Upper lobe of right lung (tissue), 1 donor: ENCODE results near the gene SF3B4. TPM values are rescaled to one million over a fixed set of nuclear protein-coding genes. Genes with fewer than 3 reads are reported as not detected.
"Not testable (repeated sequence)": the region's sequence is repeated elsewhere in the genome, so short reads cannot be mapped to it uniquely, and the experiment has no call there.

ENCODE experiments used
- ATAC-seq: fragments of 200-7000 bp; cut with Tn5 transposase; one replicate; pipeline ENCODE4 v1.9.1; 2020; ENCODE audit warnings: mild to moderate bottlenecking, moderate library complexity
- DNase-seq: peaks from one replicate; pipeline ENCODE4 v3.0.0-alpha.2; 2020
- H3K27ac ChIP-seq: fragments of 200-600 bp; one replicate; pipeline ENCODE4 v1.8.0; 2022
- H3K27me3 ChIP-seq: fragments of 200-600 bp; one replicate; pipeline ENCODE4 v1.8.0; 2022; ENCODE audit warnings: mild to moderate bottlenecking
- H3K36me3 ChIP-seq: fragments of 200-600 bp; one replicate; pipeline ENCODE4 v1.8.0; 2022
- H3K4me1 ChIP-seq: fragments of 200-600 bp; one replicate; pipeline ENCODE4 v1.8.0; 2022
- H3K4me3 ChIP-seq: fragments of 200-600 bp; one replicate; pipeline ENCODE4 v1.8.0; 2022; ENCODE audit warnings: mild to moderate bottlenecking
- H3K9me3 ChIP-seq: fragments of 200-600 bp; one replicate; pipeline ENCODE4 v1.8.0; 2022
- CTCF ChIP-seq: fragments of 200-600 bp; IDR thresholded peaks from one replicate; pipeline ENCODE4 v1.8.0; 2022; ENCODE audit warnings: antibody characterized with exemption
- intact Hi-C: fragments of 100-400 bp; cut with DNase I; formaldehyde crosslinking; loops from one replicate; pipeline ENCODE4 v1.11.0; 2022
- total RNA-seq: library from RNA; stranded (reverse); fragmentation: NEBNext Ultra II Directional; extraction: Animal tissue kit (Norgen Biotek cat#: 25700); gene quantifications from one replicate; pipeline ENCODE4 v1.2.1, GENCODE V29; 2021
- donor health status: DM: no; HTN: yes; CAD: no; lungs with severe emphysema.

The SF3B4 gene
- total RNA-seq, 1 donor from 2014 or later = 44.5 TPM

GRCh38 chr1:149949911-149950310 is 22.3 kb upstream of the SF3B4 start:
- no peak overlapping the region for H3K4me3 ChIP-seq
- ATAC-seq (no peak), DNase-seq (no peak)
- no peaks in the 10 kb centered on the region for H3K4me1 ChIP-seq
- peaks cover 52% of the 10 kb centered on the region for H3K36me3 ChIP-seq
- H3K27me3 ChIP-seq = no peaks in the 10 kb centered on the region
- intact Hi-C loops = no loop called here
- H3K9me3 ChIP-seq = no peaks in the 10 kb centered on the region
- H3K27ac ChIP-seq = no peak overlapping the region
- no peak for TF ChIP-seq CTCF

GRCh38 chr1:149945206-149945605 is 17.6 kb upstream of the SF3B4 start:
- Histone ChIP-seq H3K27ac (no peak overlapping the region), H3K4me3 (no peak overlapping the region), H3K4me1 (no peaks in the 10 kb centered on the region), H3K27me3 (no peaks in the 10 kb centered on the region), H3K9me3 (no peaks in the 10 kb centered on the region), H3K36me3 (peaks cover 63% of the 10 kb centered on the region)
- TF ChIP-seq CTCF = no peak
- intact Hi-C loops = no loop called here
- ATAC-seq = no peak
- DNase-seq = no peak

DNA sequence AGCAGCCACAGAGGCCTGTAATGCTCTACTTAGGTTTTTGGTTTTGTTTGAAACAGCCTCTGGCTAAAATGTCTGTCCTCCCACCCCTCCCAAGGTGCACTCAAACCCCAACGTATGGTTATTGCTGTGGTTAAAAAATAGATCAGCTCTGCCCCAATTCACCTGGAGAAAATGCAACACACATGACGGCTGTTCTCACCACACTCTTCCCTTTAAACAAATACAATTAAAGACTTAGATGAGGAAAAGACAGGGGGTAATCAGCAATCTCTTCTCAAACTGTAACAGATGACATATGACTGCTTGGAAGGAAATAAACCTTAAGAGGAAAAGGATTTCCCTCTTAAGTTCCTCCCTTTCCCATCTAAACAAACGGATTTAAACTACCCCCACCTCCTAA is 15.3 kb upstream of the SF3B4 start:
- Histone ChIP-seq H3K4me3 (no peak overlapping the region), H3K4me1 (peaks cover 16% of the 10 kb centered on the region), H3K27ac (peak overlapping the region; percentile 24), H3K36me3 (peaks cover 40% of the 10 kb centered on the region), H3K27me3 (no peaks in the 10 kb centered on the region), H3K9me3 (no peaks in the 10 kb centered on the region)
- intact Hi-C loops = no loop called here
- DNase-seq (no peak), ATAC-seq (no peak)
- no peak for TF ChIP-seq CTCF

GRCh38 chr1:149942207-149942606 is 14.6 kb upstream of the SF3B4 start:
- no peak overlapping the region for H3K4me3 ChIP-seq
- ATAC-seq = peak; percentile 54
- DNase-seq = no peak
- intact Hi-C loops = no loop called here
- peaks cover 35% of the 10 kb centered on the region for H3K36me3 ChIP-seq
- TF ChIP-seq CTCF = peak; percentile 34
- no peak overlapping the region for H3K27ac ChIP-seq
- peaks cover 17% of the 10 kb centered on the region for H3K4me1 ChIP-seq
- no peaks in the 10 kb centered on the region for H3K9me3 ChIP-seq
- no peaks in the 10 kb centered on the region for H3K27me3 ChIP-seq

DNA sequence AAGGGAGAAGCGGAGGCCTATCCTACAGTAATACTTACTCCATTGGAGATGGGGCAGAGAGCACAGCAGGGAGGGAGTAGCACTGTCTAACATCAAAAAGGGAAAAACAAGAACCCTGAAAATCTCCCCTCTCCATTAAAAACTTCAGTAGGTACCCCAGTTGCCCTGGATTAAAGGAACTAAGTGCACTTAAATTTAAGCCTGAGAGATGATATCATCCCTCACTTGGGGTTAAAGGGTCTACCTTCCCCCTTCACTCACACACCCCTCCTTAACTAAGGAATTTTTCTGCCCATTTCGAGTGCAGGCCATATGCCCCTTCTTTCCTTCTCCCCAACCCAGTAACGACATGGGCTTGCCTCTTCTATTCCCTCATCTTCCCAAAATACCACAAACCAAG is 12.8 kb upstream of the SF3B4 start:
- no peak for TF ChIP-seq CTCF
- no peaks in the 10 kb centered on the region for H3K27me3 ChIP-seq
- no peak overlapping the region for H3K27ac ChIP-seq
- peaks cover 17% of the 10 kb centered on the region for H3K36me3 ChIP-seq
- intact Hi-C loops = no loop called here
- H3K9me3 ChIP-seq = no peaks in the 10 kb centered on the region
- peaks cover 23% of the 10 kb centered on the region for H3K4me1 ChIP-seq
- H3K4me3 ChIP-seq = no peak overlapping the region
- no peak for ATAC-seq
- DNase-seq = no peak

DNA sequence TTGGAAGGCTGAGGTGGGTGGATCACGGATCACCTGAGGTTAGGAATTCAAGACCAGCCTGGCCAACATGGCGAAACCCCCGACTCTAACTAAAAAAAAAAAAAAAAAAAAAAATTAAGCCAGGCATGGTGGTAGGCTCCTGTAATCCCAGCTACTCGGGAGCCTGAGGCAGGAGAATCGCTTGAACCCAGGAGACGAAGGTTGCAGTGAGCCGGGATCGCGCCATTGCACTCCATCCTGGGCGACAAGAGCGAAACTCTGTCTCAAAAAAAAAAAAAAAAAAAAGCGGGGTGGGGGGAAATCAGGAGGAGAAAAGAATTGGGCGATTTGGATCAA is 11.0 kb upstream of the SF3B4 start:
- H3K36me3 ChIP-seq, intact Hi-C loops, DNase-seq, H3K9me3 ChIP-seq, ATAC-seq, H3K27me3 ChIP-seq: not testable (repeated sequence)
- peak overlapping the region; percentile 67 for H3K27ac ChIP-seq
- H3K4me1 ChIP-seq = peaks cover 23% of the 10 kb centered on the region
- H3K4me3 ChIP-seq = peak overlapping the region; percentile 2
